NCI-H748 (cell line): ENCODE results near the gene VPS37D.
A peak's percentile ranks its signal among the peaks of the same experiment; 100 is the strongest.

Source experiments
- DNase-seq: peaks from one replicate; lab custom pipeline; 2025; ENCODE audit not compliant: unreplicated experiment; lab: John Stamatoyannopoulos, UW

Gene VPS37D

GRCh38 chr7:73680501-73680900 lies 12.9 kb downstream of the VPS37D start:
- no peak for DNase-seq

GRCh38 chr7:73681031-73681430 lies 13.4 kb downstream of the VPS37D start:
- no peak for DNase-seq

DNA sequence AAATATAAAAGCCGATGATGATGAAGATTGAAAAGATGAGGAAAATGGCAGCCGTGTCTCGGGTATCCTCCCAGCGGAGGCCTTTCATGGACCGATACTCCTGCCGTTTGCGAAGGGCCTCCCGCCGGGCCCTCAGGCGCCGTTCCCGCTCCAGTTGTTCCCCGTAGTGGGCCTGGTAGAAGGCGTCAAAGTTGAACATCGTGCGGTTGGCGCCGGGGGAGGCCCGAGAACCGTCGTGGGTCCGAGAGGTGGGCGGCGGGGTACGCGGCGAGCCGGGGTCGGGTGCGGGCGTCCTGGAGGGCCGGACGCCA lies 15.1 kb downstream of the VPS37D start:
- DNase-seq = no peak

- peak; percentile 94 for DNase-seq
Observed at GRCh38 chr7:73683056-73683787, 15.6 kb downstream of the VPS37D start, which contains the start of the genes BUD23 and DNAJC30. Gene BUD23 (plus strand): TSS chr7:73683597. CDS start chr7:73683626, 29 bp downstream. Gene DNAJC30 (minus strand): TSS chr7:73683453. CDS start chr7:73683423, 30 bp downstream.

GRCh38 chr7:73683788-73684693 lies 16.4 kb downstream of the VPS37D start:
- DNase-seq = peak; percentile 34

DNA sequence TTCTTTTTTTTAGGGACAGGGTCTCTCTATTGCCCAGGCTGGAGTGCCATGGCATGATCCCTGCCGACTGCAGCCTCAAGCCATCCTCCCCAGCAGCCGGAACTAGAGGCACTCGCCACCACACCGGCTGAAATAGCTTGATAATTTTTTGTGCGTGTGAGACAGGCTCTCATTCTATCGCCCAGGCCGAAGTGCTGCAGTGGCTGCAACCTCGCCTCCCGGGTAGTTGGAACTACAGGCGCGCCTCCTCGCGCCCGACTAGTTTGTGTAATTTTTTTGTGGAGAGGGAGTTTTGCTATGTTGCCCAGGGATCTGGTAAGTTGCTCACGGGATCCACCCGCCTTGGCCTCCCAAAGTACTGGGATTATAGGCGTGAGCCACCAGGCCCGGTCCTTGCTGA lies 17.7 kb downstream of the VPS37D start:
- no peak for DNase-seq

GRCh38 chr7:73688288-73688687 lies 20.7 kb downstream of the VPS37D start:
- no peak for DNase-seq

- DNase-seq = no peak
Observed at GRCh38 chr7:73690646-73691045, 23.0 kb downstream of the VPS37D start.

DNA sequence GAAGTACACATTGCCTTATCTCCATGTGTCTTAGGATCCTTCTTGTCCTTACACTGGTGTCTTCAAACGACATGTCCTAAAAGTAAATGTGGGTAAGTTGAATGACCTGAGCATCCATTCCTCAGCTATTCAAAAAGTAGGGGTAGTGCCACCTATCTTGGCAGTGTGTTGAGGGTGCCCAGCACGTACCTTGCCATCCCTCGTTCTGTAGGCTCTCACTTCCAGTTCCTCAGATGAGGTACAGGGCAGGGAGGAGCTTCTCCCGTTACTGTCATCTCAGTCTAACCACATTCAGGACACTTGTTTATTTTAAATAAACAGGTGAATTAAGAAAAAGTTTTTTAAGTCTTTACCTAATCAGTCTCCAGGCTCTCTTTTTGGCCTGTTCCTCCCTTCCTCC lies 28.7 kb downstream of the VPS37D start:
- DNase-seq = no peak

DNA sequence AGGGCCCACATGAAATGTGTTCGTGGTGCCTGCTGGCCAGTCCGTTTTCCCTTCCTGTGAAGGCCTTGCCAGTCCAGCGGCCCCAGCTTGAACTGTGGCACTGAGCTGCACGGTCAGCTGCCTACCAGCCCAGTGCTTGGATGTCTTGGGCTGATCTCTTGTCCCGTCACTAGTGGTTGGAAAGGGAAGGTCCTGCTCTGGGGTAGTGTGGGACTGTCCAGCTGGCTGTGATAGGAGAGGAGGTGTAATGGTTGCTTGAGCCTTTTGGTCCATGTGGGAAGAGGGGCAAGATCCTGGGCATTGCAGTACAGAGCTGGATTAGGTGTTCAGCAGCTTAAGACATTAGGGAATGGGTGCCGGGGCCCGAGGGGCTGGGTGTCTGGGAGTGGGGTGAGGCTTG lies 30.8 kb downstream of the VPS37D start:
- no peak for DNase-seq

DNA sequence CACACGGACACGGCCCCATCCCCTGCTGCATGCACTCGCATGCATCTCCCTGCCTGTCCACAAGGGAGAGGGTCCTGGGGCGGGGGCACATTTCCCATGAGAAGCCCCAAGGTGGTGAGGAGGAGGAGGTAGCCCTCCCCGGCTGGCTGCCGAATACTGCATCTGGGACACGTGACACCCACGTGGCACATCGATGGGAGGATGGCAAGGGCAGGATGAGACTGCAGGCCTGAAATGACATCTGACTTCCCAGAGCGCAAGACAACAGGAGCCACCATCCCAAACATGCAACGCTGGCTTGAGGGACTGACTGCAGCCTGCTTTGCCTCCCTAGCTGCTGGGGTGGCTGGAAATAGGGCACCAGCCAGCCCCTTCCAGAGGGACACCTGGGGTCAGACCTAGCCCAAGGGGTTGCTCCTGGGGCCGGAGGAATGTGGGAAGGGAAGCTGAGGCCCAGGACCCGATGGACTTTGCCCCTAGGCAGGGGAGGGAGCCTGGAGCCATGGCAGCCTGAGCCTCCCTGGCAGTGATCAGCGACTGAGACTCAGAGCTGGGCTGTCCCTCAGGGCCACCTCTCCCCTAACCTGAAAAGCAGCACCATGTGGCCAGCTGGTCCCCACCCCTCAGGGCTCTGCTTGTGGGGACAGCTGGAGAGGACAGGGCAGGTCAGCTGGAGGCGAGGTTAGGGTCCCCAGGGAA lies 31.9 kb downstream of the VPS37D start:
- no peak for DNase-seq

- DNase-seq = no peak
Observed at GRCh38 chr7:73700069-73700423, 32.4 kb downstream of the VPS37D start.

GRCh38 chr7:73700581-73701134 lies 33.0 kb downstream of the VPS37D start:
- DNase-seq = no peak

GRCh38 chr7:73701357-73701995 lies 33.8 kb downstream of the VPS37D start:
- DNase-seq = peak; percentile 10

DNA sequence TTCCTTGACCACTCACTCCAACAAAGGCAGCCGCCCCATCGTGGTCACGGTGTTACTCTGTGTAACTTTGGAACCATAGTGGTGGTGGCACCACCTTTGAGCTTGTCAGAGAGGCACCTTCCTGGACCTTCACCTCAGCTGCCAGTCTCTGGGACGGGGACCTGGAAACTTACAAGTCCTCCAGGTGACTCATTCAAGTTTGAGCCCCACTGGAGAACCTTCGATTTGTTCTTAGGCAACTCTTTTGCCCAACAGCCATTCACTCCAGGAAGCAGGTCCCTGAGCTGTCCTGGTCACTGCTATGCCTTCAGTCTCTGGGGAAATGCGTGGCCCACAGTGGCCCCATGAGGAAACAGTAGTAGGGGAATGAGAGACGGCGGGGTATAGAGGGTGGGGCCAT lies 34.6 kb downstream of the VPS37D start:
- DNase-seq = no peak

GRCh38 chr7:73702665-73703064 lies 35.0 kb downstream of the VPS37D start:
- DNase-seq = no peak

DNA sequence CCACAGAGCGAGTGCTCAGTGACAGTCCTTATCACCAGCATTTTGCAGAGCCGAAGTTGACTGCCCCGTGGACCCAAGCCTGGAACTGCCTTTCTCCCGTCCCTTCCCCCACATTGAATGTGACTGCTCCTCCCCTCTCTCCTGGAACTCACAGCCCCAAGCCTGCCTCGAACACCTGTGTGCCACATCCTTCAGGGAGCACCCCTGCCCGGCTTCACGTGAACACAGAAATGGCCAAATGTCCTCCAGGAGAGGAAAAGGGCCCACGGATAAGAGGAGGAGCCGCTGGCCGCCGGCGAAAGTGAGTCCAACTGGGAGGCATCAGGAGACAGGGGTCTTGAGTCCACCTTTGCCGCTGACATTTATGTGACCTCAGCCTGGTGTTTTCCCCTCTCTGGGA lies 35.6 kb downstream of the VPS37D start:
- no peak for DNase-seq

- no peak for DNase-seq
Observed at GRCh38 chr7:73703757-73704639, 36.4 kb downstream of the VPS37D start.

GRCh38 chr7:73704640-73705550 lies 37.3 kb downstream of the VPS37D start:
- no peak for DNase-seq
